Adrenal gland (tissue), 12 donors: Measurements from ENCODE around the gene RPRD1B. TPM values are rescaled to one million over a fixed set of nuclear protein-coding genes. Genes with fewer than 3 reads are reported as not detected.

Source experiments
- DNase-seq, 7 donors: peaks; one replicate each; pipeline ENCODE4 v3.0.0-alpha.2; 2019 to 2020
- H3K27ac ChIP-seq, 5 donors: fragments of 200-600 bp; sonication (generic) in 4 of 5; 1 replicate in 3 of 5; 2 replicates in 2 of 5; pipeline versions ENCODE4 v1.5.1 to v1.8.0; 2016 to 2020; ENCODE audit warnings: mild to moderate bottlenecking in 1 of 5
- H3K27me3 ChIP-seq: fragments of 200-600 bp; 2 replicates; pipeline ENCODE4 v1.8.0; 2021
- H3K36me3 ChIP-seq, 2 donors: fragments of 200-600 bp; replicated peaks in 1 of 2; 1 replicate in 1 of 2; 2 replicates in 1 of 2; pipeline versions ENCODE4 v1.5.1 to v1.8.0; 2018 to 2022
- H3K4me1 ChIP-seq, 2 donors: fragments of 200-600 bp; replicated peaks in 1 of 2; 1 replicate in 1 of 2; 2 replicates in 1 of 2; pipeline versions ENCODE4 v1.5.1 to v1.8.0; 2018 to 2021
- H3K4me3 ChIP-seq, 4 donors: fragments of 200-600 bp; sonication (generic) in 3 of 4; one replicate each; pipeline ENCODE4 v1.5.1; 2016 to 2018
- H3K9me3 ChIP-seq, 3 donors: fragments of 200-600 bp; sonication (generic) in 1 of 3; replicated peaks in 1 of 3; 1 replicate in 2 of 3; 2 replicates in 1 of 3; pipeline versions ENCODE4 v1.5.1 to v1.8.0; 2016 to 2021
- CTCF ChIP-seq, 6 experiments: fragments of 450-650 bp in 4 of 6; fragments of 200-600 bp in 2 of 6; sonication (generic) in 1 of 6; IDR thresholded peaks; 1 replicate in 5 of 6; 2 replicates in 1 of 6; pipeline versions ENCODE4 v1.5.1 to v1.8.0; 2016 to 2021; ENCODE audit warnings: antibody characterized with exemption in 6 of 6, mild to moderate bottlenecking in 2 of 6, moderate library complexity in 1 of 6
- POLR2A ChIP-seq, 2 donors: fragments of 450-650 bp; IDR thresholded peaks; one replicate each; pipeline ENCODE4 v1.6.1; 2017; ENCODE audit warnings: antibody characterized with exemption in 2 of 2, mild to moderate bottlenecking in 2 of 2, moderate library complexity in 1 of 2
- WGBS, 4 donors: extraction: QIAGEN DNeasy Blood & Tissue Kit in 2 of 4; methylation state at CpG; one replicate each; pipeline versions ENCODE4 v1.1.5 to v1.1.7; 2013 to 2017; 5-methylcytosine and 5-hydroxymethylcytosine counted together
- intact Hi-C, 2 donors: fragments of 100-400 bp; cut with DNase I; formaldehyde crosslinking; loops; one replicate each; pipeline versions ENCODE4 v1.14.1 to v1.15.0; 2022 to 2023
- polyA plus RNA-seq, 3 donors: library from polyadenylated mRNA; stranded (reverse); fragments of 200-250 nt in 2 of 3; fragments of 350-450 nt in 1 of 3; fragmentation: Illumina TruSeq in 1 of 3; extraction: RNeasy Lipid Tissue Mini Kit (QIAGEN cat#74804) in 1 of 3; gene quantifications; one replicate each; pipeline ENCODE4 v1.2.3, GENCODE V29; 2013 to 2014
- total RNA-seq, 9 donors: library from RNA; depleted of rRNA in 4 of 9; stranded (reverse); fragments of >200 nt in 4 of 9; fragments of 120-200 nt in 1 of 9; fragmentation: NEBNext Ultra II Directional in 1 of 9; extraction: Animal tissue kit (Norgen Biotek cat#: 25700) in 1 of 9; gene quantifications; one replicate each; pipeline versions ENCODE4 v1.1.0 to v1.2.4, GENCODE V29; 2013 to 2023
- donor health status: healthy with polysubstance abuse.
- donor health status: Bipolar disorder and iron deficiency.
- donor health status: DM: yes; HTN: yes; CAD: no.
- donor health status: DM: no; HTN: no; CAD: no.
- donor health status: DM: no; HTN: no; CAD: no.
- donor health status: DM: yes; HTN: yes; CAD: no.

Gene RPRD1B
- total and polyA plus RNA-seq, 12 donors = 5.9 to 36.4 (median 27.1) TPM

- no peaks in the 10 kb centered on the region for H3K9me3 ChIP-seq
- TF ChIP-seq POLR2A (IDR thresholded peaks at IDR 0.05) (no peak), CTCF (IDR thresholded peaks at IDR 0.05) (no peak)
- DNase-seq = no peak
- no peaks in the 10 kb centered on the region for H3K27me3 ChIP-seq
- H3K4me3 ChIP-seq = no peak overlapping the region
- peak overlapping the region in 2 of 5 donors; percentile 28 to 68 for H3K27ac ChIP-seq
- peaks cover 18 to 36% of the 10 kb centered on the region in 2 donors for H3K4me1 ChIP-seq
- intact Hi-C loops = no loop called here
- peaks cover 0 to 34% of the 10 kb centered on the region in 2 donors for H3K36me3 ChIP-seq
- WGBS, 4 donors = 53 to 58% (median 54%) methylated on average over 6 of the region's 6 CpGs
Observed at GRCh38 chr20:38091441-38092216, 58.1 kb downstream of the RPRD1B start.

GRCh38 chr20:38092260-38092857, 58.8 kb downstream of the RPRD1B start:
- intact Hi-C loops = no loop called here
- Histone ChIP-seq H3K4me3 (no peak overlapping the region), H3K9me3 (no peaks in the 10 kb centered on the region), H3K4me1 (peaks cover 18 to 36% of the 10 kb centered on the region in 2 donors), H3K27ac (peak overlapping the region in 1 of 5 donors; percentile 40), H3K27me3 (no peaks in the 10 kb centered on the region), H3K36me3 (peaks cover 0 to 34% of the 10 kb centered on the region in 2 donors)
- WGBS, 4 donors = 88 to 96% (median 94%) methylated on average over 12 of the region's 12 CpGs
- TF ChIP-seq CTCF (IDR thresholded peaks at IDR 0.05) (no peak), POLR2A (IDR thresholded peaks at IDR 0.05) (no peak)
- DNase-seq = no peak

GRCh38 chr20:38092915-38093314, 59.4 kb downstream of the RPRD1B start:
- DNase-seq = no peak
- no peaks in the 10 kb centered on the region for H3K27me3 ChIP-seq
- no peak overlapping the region for H3K4me3 ChIP-seq
- TF ChIP-seq POLR2A (IDR thresholded peaks at IDR 0.05) = no peak
- TF ChIP-seq CTCF (IDR thresholded peaks at IDR 0.05) = no peak
- H3K9me3 ChIP-seq = no peaks in the 10 kb centered on the region
- H3K4me1 ChIP-seq = peaks cover 18 to 36% of the 10 kb centered on the region in 2 donors
- H3K27ac ChIP-seq = peak overlapping the region in 1 of 5 donors; percentile 40
- intact Hi-C loops = no loop called here
- peaks cover 0 to 30% of the 10 kb centered on the region in 2 donors for H3K36me3 ChIP-seq

- no peak for DNase-seq
- H3K36me3 ChIP-seq = peaks cover 0 to 24% of the 10 kb centered on the region in 2 donors
- WGBS, 4 donors = 93 to 97% (median 95%) methylated on average over 8 of the region's 8 CpGs
- peaks cover 18 to 36% of the 10 kb centered on the region in 2 donors for H3K4me1 ChIP-seq
- no peaks in the 10 kb centered on the region for H3K9me3 ChIP-seq
- no peak for TF ChIP-seq POLR2A (IDR thresholded peaks at IDR 0.05)
- no peak for TF ChIP-seq CTCF (IDR thresholded peaks at IDR 0.05)
- intact Hi-C loops = no loop called here
- peak overlapping the region; percentile 14 to 89 (median 70) for H3K27ac ChIP-seq
- H3K27me3 ChIP-seq = no peaks in the 10 kb centered on the region
- no peak overlapping the region for H3K4me3 ChIP-seq
Observed at GRCh38 chr20:38093641-38094077, 60.1 kb downstream of the RPRD1B start.
